AG09319 (cell line): ENCODE results near the gene FBRSL1.

Experiments used
- DNase-seq: peaks from one replicate; pipeline ENCODE4 v3.0.0-alpha.2; 2010; ENCODE audit warnings: low read depth; ENCODE audit errors: extremely low read depth
- TF ChIP-seq, protein P1 (sequence below): IDR thresholded peaks from 2 replicates; pipeline ENCODE4 v1.5.1; 2011; ENCODE audit warnings: low read depth, mild to moderate bottlenecking, inconsistent platforms, low read length, moderate library complexity

Gene FBRSL1

GRCh38 chr12:132550014-132550802 lies 60.3 kb downstream of the FBRSL1 start:
- peak; percentile 4 for DNase-seq
- TF ChIP-seq, protein P1, sequence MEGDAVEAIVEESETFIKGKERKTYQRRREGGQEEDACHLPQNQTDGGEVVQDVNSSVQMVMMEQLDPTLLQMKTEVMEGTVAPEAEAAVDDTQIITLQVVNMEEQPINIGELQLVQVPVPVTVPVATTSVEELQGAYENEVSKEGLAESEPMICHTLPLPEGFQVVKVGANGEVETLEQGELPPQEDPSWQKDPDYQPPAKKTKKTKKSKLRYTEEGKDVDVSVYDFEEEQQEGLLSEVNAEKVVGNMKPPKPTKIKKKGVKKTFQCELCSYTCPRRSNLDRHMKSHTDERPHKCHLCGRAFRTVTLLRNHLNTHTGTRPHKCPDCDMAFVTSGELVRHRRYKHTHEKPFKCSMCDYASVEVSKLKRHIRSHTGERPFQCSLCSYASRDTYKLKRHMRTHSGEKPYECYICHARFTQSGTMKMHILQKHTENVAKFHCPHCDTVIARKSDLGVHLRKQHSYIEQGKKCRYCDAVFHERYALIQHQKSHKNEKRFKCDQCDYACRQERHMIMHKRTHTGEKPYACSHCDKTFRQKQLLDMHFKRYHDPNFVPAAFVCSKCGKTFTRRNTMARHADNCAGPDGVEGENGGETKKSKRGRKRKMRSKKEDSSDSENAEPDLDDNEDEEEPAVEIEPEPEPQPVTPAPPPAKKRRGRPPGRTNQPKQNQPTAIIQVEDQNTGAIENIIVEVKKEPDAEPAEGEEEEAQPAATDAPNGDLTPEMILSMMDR, result no peak

DNA sequence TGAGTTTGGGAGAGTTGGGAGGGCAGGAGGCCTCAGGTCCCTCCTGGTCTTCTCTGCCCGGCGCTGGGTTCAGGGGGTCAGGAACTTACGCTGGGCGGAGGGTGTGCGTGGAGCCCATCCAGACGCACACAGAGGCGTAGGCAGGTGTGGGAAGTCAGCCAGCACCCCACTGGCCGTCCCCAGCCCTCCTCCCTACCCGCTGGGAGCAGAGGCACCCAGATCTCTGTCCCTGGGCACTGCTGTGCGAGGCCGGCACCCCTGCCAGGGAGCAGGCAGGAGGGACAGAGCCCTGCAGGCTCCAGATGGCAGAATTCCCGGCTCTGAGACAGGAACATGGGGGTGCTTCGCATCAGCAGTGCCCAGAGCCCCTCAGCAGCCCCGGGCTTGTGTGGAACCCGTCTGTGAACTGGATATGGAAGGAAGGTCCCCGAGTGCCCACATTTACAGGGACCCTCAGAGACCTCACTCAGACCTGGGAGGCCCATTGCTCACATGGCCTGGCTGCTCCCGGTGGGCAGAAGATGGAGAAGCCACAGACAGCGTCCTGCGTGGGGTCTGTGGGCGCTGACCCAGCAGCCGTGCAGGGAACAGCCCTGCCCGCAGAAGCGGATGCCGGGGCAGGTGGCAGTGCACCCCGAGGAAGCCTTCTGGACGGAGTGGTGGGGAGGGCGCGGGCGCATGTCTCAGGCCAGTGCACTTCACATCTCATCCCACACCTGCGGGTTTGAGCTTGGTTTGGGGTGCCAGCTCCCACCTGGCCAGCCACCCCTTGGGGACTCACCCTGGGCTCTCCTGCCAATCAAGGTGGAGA lies 61.1 kb downstream of the FBRSL1 start:
- TF ChIP-seq, protein P1, result no peak
- no peak for DNase-seq

DNA sequence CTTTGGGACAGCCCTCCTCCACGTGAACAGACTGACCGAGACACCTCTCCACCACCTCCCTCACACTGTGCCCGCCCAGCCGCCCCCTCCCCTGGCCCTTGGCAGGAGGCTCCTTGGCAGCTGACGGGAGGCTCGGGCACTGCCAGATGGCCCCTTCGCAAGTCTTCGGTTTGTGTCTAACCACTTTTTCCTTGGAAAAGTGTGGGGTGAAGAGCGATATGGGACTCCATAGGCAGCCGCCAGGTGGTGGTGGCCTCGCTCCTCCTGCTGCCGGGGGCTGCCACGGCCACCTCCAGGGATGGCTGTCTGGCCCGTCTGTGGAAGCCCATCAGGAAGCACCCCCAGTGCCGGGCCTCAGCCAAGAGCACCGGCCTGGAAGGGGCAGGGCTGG lies 61.7 kb downstream of the FBRSL1 start:
- DNase-seq, result no peak
- TF ChIP-seq, protein P1, result no peak

DNA sequence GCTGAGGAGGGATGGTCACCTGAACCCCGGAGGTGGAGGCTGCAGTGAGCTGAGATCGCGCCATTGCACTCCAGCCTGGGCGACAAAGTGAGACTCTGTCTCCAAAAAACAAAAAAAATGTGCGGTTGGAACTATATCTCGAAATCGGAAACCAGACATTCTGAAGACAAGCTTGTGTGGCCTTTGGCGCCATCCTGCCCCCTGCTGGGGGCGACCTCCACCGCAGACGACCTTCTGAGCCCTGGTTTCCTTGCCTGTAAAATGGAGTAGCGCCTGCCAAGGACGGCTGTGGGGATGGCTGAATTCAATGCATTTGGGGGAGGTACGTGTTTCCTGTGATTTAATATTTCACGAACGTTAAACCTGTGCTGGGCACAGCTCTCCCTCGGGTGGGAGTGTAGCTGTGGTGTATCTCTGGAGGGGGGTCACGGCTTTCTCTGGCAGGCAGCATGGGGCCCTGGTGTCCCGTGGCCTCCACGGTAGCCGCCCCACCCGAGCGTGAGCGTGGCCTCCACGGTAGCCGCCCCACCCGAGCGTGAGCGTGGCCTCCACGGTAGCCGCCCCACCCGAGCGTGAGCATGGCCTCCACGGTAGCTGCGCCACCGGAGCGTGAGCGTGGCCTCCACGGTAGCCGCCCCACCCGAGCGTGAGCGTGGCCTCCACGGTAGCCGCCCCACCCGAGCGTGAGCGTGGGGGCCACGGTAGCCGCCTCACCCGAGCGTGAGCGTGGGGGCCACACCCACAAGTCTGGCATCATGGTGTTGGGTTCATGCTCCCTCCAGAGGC lies 65.1 kb downstream of the FBRSL1 start:
- DNase-seq, result no peak
- TF ChIP-seq, protein P1, result no peak

GRCh38 chr12:132555686-132556085 lies 65.7 kb downstream of the FBRSL1 start:
- TF ChIP-seq, protein P1, result no peak

DNA sequence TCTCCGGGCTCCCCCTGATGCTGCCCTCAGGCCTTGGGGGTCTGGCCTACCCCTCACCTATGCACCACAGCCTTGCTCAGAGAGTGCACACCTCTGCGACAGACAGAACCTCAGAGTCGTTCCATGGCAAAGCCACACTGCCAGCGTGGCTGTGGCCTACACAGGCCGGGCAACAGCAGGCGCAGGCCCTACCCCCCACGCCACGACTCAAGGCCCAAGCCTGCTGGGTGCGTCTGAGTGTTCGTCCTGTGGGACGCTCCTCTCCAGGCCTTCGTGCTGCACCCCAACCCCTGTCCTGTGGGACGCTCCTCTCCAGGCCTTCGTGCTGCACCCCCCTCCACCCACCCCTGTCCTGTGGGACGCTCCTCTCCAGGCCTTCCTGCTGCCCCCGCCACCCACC lies 66.3 kb downstream of the FBRSL1 start:
- TF ChIP-seq, protein P1, result no peak
- no peak for DNase-seq

More at GRCh38 chr12:132555686-132556085, 65.7 kb downstream of the FBRSL1 start:
- no peak for DNase-seq
